ENCODE measurements around the gene RRAGD.
A peak's percentile ranks its signal among the peaks of the same experiment; 100 is the strongest.

Gene RRAGD, protein sequence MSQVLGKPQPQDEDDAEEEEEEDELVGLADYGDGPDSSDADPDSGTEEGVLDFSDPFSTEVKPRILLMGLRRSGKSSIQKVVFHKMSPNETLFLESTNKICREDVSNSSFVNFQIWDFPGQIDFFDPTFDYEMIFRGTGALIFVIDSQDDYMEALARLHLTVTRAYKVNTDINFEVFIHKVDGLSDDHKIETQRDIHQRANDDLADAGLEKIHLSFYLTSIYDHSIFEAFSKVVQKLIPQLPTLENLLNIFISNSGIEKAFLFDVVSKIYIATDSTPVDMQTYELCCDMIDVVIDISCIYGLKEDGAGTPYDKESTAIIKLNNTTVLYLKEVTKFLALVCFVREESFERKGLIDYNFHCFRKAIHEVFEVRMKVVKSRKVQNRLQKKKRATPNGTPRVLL

DNA sequence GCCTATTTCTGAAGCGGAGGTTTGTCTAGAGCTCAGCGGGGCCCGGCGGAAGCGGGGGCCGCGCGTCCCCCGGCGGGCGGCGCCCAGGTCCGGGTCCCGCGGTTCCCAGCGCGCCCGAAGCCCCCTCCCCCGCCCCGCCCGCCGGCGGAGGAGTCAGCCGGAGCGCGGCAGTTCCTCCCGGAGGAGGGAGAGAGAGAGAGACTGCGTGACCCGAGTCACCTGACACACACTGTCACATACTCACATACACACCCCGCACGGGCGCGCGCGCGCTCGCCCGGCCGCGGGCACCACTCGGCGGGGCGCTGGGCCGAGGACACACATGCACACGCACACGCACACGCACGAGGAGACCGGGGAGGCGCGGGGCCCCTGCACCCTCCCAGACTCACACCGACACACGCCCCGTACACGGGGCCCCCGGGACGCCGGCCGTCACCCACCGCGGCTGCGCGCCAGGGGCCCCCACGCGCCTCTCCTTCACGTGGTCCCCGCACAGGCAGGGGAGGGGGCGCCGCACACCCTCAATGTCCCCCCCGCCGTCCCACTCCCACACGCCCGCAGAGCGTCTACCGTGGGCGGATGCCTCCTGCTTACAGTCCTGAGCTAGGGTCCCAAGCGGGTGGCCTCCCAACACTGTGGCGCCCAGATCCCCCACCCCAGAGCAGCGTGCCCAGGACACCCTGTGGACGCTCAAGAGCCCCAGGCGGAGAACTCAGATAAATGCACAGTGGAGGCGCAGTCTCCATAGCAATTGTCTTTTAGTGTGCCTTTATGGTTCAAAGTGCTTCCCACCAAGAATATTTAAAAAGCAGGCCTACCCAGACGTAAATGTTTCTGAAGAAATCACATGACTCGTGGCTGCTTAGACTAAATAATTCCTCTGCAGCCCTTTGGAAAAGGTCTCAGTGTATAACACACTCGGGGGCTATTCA is at the start of gene RRAGD:
TSS of gene RRAGD (minus strand) at position 203 of the 935 bp plus-strand sequence. CDS start 280 bp downstream, outside the sequence.
- DNase-seq, result peak; percentile 35

DNA sequence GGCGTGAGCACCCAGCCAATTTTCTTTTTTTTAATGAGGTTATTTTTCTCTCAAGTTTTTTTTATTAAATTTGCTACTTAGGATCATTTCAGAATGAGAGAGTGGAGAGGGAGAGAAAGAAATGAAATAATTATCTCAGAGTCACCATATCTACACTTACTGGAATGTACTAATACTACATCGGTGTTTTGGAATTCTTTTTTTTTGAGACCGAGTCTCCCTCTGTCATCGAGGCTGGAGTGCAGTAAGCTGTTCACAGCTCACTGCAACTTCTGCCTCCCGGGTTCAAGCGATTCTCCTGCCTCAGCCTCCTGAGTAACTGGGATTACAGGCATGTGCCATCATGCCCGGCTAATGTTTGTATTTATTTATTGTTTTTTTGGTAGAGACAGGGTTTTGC is 48.6 kb upstream of the RRAGD start:
- no peak for DNase-seq

GRCh38 chr6:89459501-89459900 is 47.4 kb upstream of the RRAGD start:
- no peak for DNase-seq

DNA sequence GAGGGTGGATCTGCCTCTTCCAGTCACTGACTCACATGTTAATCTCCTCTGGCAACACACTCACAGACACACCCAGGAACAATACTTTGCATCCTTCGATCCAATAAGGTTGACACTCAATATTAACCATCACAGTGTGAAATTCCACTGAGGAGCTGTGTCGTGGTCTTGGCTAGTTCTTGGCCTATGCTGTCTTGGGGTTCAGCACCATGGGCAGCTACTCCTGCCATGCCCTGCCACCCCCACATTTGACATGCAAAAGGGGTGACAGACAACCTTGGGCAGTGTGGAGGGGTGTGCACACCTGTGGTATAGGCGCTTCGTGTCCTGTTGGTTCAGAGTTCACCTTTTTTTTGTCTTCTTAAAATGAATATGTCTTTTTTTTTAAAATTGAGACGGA is 46.6 kb upstream of the RRAGD start:
- DNase-seq, result no peak

- DNase-seq, result no peak
Measured at GRCh38 chr6:89454300-89454699, 42.2 kb upstream of the RRAGD start.

DNA sequence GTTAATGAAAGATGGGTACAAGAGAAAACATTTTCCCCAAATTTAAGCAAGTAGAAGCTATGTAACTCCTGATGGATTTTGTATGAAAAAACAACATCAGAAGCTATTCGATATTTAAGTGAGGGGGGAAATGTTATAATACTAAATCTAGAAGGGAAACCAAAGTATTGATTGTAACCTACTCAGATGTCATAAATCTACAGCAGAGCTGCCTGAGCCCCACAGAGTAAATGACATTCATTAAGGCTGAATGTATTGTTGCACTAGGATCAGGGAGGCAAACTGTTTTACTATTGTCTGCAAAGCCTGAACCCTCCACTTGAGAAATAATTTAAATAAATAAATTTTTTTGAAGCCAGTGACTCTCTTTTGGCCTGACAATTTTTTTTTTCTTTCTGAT is 40.2 kb upstream of the RRAGD start:
- DNase-seq, result no peak

GRCh38 chr6:89449193-89449592 is 37.1 kb upstream of the RRAGD start:
- no peak for DNase-seq

DNA sequence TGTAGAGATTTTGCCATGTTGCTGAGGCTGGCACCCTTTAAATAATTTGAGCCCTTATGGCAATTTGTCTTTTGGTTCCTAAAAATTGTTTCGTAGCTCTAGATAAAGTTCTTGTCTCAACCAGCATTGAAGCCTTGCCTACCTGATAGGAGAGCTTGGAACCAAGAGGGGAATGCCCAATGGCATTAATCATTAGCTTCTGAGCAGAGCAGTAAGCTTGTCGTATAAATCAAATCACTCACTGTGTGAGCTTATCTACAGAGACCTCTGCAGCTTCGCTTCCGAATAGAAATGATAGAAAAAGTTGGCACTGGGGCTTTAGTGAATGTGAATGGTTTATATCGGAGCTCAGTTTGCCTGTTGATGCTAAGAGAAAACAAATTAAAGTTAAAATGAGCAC is 31.6 kb upstream of the RRAGD start:
- no peak for DNase-seq

- no peak for DNase-seq
Measured at GRCh38 chr6:89440200-89440599, 28.1 kb upstream of the RRAGD start.

GRCh38 chr6:89439014-89439413 is 26.9 kb upstream of the RRAGD start:
- no peak for DNase-seq

- no peak for DNase-seq
Measured at GRCh38 chr6:89438248-89438647, 26.2 kb upstream of the RRAGD start.

GRCh38 chr6:89436226-89436625 is 24.2 kb upstream of the RRAGD start:
- no peak for DNase-seq

- no peak for DNase-seq
Measured at GRCh38 chr6:89434954-89435353, 22.9 kb upstream of the RRAGD start.

DNA sequence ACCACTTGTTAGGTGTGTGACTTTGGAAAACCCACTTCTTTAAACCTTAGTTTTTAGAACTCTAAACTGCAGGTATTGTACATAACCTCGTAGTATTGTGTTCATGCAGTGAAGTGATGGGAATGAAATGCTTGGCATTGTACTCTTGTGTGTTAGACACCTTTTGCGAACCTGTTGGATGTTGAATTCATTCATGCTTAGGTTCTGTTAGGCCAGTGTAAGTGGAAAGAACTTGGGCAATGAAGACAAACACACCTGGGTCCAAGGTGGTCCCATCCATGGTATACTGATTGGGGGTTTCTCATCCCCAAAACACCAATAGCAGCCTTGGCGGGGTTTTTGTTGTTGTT is 22.1 kb upstream of the RRAGD start:
- no peak for DNase-seq

GRCh38 chr6:89433252-89434149 is 21.4 kb upstream of the RRAGD start:
- DNase-seq, result peak; percentile 23

- peak; percentile 75 for DNase-seq
Measured at GRCh38 chr6:89432875-89433251, 20.8 kb upstream of the RRAGD start, which contains the start of gene ANKRD6. ANKRD6 (plus strand) TSS chr6:89433152; CDS start chr6:89566977, 133,825 bp downstream.

DNA sequence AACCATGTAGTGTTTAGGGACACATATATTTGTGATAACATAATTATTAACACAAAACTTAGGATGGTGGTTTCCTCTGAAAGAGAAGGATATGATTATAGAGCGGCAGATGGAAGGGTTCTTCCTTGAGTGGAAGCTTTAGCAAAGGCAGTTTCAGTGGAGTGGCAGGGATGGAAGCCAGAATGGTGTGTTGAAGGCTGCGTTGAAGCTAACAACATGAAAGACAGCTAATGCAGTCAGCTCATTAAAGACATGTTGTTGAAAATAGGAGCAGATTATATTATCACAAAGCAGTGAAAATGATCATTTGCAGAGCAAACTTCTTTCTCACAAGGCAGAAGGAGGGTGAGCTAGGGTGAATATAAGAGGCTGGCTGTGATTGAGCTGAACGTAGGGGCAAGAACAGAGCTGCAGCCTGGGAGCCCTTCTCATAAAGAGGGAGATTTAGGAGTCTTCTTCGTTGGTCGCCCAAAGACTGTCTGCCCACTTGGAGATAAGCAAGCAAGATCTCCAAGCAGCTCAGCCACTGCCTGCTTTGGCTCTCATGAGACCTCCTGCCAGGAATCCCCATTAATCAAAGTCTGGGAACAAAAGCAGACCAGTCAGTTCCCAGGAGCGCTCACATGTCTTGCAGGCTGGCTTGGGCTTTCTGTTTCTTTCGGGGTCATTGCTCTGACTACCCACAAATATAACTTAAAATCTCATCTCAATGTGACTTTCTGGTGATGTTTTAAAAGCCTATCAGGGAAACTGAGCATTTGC is 18.3 kb upstream of the RRAGD start:
- no peak for DNase-seq

DNA sequence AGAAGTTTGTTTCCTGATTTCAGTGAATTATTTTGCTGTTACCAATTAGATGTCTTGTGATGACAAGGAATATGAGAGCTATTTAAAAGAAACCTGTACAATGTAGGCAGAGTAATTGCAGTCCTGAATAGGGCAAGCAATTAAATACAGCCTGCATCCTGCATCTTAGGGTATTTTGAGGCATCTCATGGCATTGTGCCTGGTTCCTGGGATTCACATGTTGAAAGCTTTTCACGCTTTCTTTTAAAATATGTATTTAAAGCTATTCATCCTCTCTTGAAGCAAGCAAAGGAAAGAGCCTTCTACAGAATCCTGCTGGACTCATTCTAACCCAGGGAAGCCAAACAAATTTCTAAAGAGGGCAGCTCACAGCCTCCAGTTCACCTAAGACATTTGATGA is 4.7 kb upstream of the RRAGD start:
- DNase-seq, result no peak

DNA sequence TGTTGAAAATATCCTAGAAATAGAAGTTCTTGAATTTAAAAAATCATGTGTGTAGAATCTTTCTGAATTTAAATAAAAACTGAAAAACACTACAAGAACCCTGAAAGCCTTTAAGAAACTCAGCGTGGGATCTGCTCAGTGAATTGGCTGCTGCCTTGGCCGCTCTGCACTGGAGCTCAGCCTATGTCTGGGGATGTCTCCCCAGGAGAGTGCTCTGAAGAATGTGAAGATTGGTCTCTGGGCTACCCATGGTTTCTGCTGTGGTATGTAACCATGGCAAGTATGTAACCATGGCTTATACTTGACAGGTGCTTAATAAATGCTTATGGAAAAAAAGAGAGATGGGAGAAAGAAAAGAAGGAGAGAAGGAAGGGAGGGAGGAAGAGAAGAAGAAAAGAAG is 3.1 kb upstream of the RRAGD start:
- DNase-seq, result no peak

DNA sequence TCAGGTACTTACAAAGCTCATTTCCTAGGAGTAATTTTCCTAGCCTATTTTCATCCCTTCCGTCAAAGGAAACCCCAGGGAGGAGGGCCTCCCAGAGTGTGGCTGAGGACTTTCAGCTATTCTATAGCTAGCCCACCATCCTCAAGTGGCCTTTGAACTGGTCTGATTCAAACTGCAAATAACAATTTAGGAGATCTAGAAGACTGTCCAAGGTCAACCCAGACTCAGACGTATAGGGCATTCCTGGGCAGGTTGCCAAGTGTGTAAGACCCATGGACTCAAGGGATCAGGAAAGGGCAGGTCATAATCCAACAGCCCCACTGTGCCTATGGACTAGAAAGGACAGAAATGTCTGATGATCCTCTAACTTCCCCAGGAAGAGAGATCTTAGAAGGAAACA is 2.1 kb upstream of the RRAGD start:
- no peak for DNase-seq

DNA sequence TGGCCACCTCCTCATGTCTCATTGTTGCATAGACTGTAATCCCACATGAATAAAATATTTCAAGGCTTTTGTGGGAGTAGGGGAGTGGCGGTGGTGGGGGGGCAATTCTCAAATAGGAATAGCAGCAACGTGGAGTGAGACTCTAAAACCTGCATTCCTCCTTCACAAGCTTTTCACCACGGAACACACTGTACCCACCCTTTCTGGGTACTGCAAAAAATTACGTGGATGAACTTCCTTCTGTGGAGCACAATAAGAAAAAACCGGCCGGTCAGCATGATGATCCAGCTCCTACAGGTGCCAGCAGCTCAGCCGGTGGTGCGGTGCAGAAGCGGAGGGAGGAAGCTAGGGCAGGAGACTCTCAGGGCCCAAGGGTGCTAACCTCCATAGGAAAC is 930 bp upstream of the RRAGD start:
- DNase-seq, result no peak
